Measurements from ENCODE around the gene GET4.
"Not testable (repeated sequence)": the region's sequence is repeated elsewhere in the genome, so short reads cannot be mapped to it uniquely, and the experiment has no call there.

Gene GET4

DNA sequence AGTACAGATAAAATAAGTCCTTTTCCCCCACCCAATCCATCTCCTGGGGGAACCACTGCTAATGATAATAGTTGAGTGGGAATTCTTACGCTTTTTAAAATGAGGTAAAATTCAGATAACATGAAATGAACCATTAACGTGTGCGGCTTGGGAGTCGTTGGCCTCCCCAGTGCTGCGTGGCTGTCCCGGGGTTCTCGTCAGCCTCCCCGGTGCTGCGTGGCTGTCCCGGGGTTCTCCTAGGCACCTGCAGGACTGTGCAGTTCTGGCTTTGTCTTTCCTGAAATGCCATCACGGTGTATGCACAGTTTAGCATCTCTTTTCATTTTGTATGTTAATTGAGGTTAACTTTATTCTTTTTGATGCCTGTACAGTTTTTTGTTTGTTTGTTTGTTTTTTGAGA, 30.6 kb upstream of the GET4 start:
- no peak for DNase-seq (ENCODE audit: low read depth)
- TF ChIP-seq, protein P1, sequence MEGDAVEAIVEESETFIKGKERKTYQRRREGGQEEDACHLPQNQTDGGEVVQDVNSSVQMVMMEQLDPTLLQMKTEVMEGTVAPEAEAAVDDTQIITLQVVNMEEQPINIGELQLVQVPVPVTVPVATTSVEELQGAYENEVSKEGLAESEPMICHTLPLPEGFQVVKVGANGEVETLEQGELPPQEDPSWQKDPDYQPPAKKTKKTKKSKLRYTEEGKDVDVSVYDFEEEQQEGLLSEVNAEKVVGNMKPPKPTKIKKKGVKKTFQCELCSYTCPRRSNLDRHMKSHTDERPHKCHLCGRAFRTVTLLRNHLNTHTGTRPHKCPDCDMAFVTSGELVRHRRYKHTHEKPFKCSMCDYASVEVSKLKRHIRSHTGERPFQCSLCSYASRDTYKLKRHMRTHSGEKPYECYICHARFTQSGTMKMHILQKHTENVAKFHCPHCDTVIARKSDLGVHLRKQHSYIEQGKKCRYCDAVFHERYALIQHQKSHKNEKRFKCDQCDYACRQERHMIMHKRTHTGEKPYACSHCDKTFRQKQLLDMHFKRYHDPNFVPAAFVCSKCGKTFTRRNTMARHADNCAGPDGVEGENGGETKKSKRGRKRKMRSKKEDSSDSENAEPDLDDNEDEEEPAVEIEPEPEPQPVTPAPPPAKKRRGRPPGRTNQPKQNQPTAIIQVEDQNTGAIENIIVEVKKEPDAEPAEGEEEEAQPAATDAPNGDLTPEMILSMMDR (conservative IDR thresholded peaks at IDR 0.05; ENCODE audit: low read length): no peak

DNA sequence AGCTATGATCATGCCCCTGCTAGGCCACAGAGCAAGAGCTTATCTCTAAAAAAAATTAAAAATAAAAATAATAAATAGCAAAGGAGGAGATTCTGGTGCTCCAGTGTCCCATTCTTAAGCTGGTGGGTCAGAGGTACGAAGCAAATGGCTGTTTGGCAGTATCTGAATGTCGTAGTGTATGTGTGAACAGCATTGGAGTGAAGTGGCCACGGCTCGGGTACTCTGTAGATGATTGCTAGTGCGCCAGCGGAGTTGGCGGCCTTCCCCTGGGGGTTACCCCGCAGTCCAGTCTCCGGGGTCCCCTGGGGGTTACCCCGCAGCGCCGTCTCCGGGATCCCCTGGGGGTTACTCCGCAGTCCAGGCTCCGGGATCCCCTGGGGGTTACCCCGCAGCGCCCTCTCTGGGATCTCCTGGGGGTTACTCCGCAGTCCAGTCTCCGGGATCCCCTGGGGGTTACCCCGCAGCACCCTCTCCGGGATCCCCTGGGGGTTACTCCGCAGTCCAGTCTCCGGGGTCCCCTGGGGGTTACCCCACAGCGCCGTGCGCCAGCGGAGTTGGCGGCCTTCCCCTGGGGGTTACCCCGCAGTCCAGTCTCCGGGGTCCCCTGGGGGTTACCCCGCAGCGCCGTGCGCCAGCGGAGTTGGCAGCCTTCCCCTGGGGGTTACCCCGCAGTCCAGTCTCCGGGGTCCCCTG, 29.2 kb upstream of the GET4 start:
- H3K4me3 ChIP-seq (ENCODE audit: low read length); DNase-seq (ENCODE audit: low read depth): not testable (repeated sequence)

More for the DNA sequence above, 30.6 kb upstream of the GET4 start:
- no peak overlapping the region for H3K4me3 ChIP-seq (ENCODE audit: low read length)

DNA sequence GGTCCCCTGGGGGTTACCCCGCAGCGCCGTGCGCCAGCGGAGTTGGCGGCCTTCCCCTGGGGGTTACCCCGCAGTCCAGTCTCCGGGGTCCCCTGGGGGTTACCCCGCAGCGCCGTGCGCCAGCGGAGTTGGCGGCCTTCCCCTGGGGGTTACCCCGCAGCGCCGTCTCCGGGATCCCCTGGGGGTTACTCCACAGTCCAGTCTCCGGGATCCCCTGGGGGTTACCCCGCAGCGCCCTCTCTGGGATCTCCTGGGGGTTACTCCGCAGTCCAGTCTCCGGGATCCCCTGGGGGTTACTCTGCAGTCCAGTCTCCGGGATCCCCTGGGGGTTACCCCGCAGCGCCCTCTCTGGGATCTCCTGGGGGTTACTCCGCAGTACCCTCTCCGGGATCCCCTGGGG, 28.6 kb upstream of the GET4 start:
- not testable (repeated sequence) for DNase-seq (ENCODE audit: low read depth); H3K4me3 ChIP-seq (ENCODE audit: low read length)

DNA sequence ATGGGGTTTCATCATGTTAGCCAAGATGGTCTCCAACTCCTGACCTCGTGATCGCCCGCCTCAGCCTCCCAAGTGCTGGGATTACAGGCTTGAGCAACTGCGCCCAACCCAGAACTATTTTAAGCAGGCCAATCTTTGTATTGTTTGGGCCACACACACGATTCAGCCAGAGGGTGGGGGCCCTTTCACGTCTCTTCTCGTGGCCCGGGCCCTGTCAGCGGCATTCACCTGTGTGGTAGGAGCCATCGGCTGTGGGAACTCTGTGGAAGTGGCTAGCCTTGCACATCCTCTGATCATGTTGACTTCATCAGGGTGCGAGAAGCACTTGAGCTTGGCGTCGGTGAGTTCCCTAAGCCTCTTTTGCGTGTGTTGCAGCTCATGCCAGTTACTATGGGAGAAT, 27.2 kb upstream of the GET4 start:
- H3K4me3 ChIP-seq (ENCODE audit: low read length): no peak overlapping the region
- DNase-seq (ENCODE audit: low read depth): no peak
- TF ChIP-seq, protein P1 (conservative IDR thresholded peaks at IDR 0.05; ENCODE audit: low read length): no peak

DNA sequence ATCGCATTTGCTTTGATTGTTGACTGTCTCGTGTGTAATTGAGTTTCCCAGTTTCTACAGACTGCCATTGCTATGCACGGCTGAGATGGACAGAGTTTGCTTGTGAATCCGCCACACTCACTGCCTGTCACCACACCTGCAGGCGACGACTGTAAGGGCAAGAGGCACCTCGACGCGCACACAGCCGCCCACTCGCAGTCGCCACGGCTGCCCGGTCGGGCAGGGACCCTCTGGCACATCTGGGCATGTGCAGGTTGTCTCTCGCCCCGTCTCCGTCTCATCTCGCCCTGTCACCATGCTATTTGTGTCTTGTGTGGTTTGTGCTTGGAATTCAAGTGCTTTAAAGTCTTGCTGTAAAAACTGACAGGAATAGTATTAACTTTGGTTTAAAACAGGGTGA, 26.6 kb upstream of the GET4 start:
- no peak for DNase-seq (ENCODE audit: low read depth)
- no peak overlapping the region for H3K4me3 ChIP-seq (ENCODE audit: low read length)
- TF ChIP-seq, protein P1 (conservative IDR thresholded peaks at IDR 0.05; ENCODE audit: low read length): no peak

DNA sequence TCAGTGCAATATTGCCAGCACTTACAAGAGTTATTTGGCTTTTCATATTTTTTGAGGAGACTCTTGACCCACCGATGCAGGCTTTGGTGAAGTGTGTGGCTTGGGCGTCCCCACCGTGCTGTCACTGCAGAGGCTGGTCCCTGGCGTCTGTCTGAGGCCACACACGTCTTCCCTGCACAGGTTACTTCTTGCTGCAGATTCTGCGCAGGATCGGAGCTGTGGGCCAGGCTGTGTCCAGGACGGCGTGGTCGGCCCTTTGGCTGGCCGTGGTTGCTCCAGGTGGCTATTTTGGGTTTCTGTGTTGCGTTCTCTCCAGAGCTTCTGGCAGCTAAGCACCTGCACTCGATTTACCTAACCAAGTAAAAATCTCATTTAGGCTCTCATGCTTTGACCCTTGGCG, 25.1 kb upstream of the GET4 start:
- no peak overlapping the region for H3K4me3 ChIP-seq (ENCODE audit: low read length)
- TF ChIP-seq, protein P1 (conservative IDR thresholded peaks at IDR 0.05; ENCODE audit: low read length): no peak
- DNase-seq (ENCODE audit: low read depth): no peak

DNA sequence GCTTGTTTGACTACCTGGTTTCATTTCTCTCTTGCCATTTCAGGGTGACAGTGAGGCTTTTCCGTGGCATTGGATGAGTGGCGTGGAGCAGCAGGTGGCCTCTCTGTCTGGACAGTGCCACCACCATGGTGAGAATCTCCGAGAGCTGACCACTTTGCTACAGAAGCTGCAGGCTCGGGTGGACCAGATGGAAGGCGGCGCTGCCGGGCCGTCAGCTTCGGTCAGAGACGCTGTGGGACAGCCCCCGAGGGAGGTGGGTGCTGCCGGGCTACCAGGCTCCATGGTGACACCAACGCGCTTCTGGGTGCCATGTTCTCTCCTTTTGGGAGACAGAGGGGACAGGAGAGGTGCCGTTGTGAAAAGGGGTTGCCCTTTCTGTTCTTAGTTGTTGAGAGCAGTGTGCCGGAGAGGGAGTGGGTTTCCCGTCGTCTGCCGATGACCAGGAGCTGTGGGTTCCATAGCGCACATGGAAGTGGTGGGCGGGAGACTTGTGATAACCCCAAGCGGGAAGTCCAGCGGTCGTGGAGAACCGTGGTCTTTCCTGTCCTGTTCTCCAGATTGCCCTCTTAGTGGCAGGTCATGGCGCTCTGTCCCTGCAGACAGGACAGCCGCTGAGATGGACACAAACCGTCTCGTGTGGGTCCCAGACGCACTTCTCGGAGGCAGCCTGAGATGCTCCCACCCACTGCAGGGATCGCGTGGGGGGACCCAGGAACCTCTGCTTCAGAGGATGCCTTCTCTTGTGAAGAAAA, 22.8 kb upstream of the GET4 start:
- TF ChIP-seq, protein P1 (conservative IDR thresholded peaks at IDR 0.05; ENCODE audit: low read length): no peak
- DNase-seq (ENCODE audit: low read depth): no peak
- no peak overlapping the region for H3K4me3 ChIP-seq (ENCODE audit: low read length)

DNA sequence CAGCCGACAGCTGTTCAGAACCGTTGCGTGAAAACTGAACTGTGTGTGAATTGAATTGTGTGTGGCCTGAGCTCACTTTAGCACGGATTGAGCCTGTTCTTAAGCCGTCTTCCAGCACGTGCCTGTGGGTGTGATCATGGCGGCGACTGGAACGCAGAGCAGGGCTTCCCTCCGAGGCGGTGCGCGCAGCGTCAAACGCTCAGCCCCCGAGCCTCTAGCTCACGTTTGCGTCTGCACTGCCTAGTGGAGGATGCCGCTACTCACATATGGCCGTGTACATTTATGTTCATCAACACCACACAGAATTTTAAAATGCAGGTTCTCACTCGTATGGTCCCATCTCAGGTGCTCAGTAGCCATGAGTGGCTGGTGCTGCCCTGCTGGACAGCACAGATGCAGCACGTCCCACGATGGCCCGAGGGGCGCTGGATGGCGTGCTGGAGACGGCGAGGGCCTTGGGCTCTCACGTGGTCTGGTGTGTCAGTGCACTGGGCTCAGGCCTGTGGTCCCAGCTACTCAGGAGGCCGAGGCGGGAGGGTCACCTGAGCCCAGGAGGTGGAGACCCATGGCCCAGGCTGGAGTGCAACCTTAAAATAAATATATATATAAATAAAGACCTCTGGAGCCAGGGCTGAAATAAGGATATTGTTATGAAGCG, 22.1 kb upstream of the GET4 start:
- no peak overlapping the region for H3K4me3 ChIP-seq (ENCODE audit: low read length)
- TF ChIP-seq, protein P1 (conservative IDR thresholded peaks at IDR 0.05; ENCODE audit: low read length): no peak
- no peak for DNase-seq (ENCODE audit: low read depth)

Measured in AG10803 (cell line).